ENCODE data around the gene ITIH6. TPM values are rescaled to one million over a fixed set of nuclear protein-coding genes. Genes with fewer than 3 reads are reported as not detected.
A peak's percentile ranks its signal among the peaks of the same experiment; 100 is the strongest.
"Not testable (repeated sequence)": the region's sequence is repeated elsewhere in the genome, so short reads cannot be mapped to it uniquely, and the experiment has no call there.

The ITIH6 gene
- polyA plus RNA-seq, 6 donors from 2014 or later: not detected

DNA sequence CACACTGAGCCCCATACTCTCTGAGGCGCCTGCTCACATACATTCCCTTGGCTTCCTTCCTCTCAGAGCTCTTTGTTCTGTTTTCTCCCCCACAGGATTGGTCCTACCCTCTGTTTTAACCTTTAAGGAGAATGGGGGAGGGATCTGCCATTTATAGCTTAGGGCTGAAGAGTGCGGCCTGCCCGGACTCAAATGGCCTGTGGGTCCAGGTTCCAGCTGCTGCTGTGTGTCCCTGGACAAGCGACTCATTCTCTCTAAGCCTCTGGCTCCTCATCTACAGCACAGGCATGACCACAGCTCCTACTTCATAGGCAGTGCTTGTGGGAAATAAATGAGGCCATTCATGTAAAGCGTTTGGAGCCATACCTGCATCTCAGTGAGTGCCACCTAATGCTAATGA, 8.7 kb downstream of the ITIH6 start:
- not testable (repeated sequence) for ATAC-seq (ENCODE audit: low read depth in 2 of 2); H3K4me3 Mint-ChIP-seq; H3K4me1 Mint-ChIP-seq; DNase-seq; H3K27ac Mint-ChIP-seq; H3K36me3 Mint-ChIP-seq; H3K9me3 Mint-ChIP-seq
- peaks cover 0 to 25% (median 19%) of the 10 kb centered on the region in 3 donors for H3K27me3 Mint-ChIP-seq

GRCh38 chrX:54788446-54788845, 9.6 kb downstream of the ITIH6 start:
- ATAC-seq (ENCODE audit: low read depth in 2 of 2) (no peak), DNase-seq (no peak)
- Mint-ChIP-seq H3K4me3 (no peak overlapping the region), H3K4me1 (peaks cover 0 to 9% (median 0%) of the 10 kb centered on the region in 3 donors), H3K27ac (no peak overlapping the region), H3K27me3 (peaks cover 0 to 22% (median 14%) of the 10 kb centered on the region in 3 donors), H3K36me3 (no peaks in the 10 kb centered on the region), H3K9me3 (peaks cover 0 to 3% (median 0%) of the 10 kb centered on the region in 7 donors)

DNA sequence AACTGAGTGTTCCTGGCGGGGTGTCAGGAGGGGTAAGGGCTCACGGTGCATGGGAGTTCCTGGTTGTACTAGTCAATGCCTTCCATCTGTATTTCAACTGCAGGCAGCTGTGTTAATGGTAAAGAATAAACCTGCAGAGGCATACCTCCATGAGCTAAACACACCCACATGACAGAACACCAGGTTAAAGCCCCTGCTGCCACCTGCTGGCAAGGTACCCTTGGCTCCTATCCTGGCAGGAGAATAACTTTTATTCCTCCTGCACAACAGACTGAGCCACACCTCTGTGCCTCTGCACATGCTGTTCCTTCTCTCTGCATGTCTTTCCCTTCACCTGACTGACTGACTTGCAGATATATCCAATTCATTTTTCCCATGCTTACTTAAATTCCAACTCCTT, 11.1 kb downstream of the ITIH6 start:
- no peak overlapping the region for H3K27ac Mint-ChIP-seq
- H3K4me1 Mint-ChIP-seq: peaks cover 0 to 9% (median 0%) of the 10 kb centered on the region in 3 donors
- no peak overlapping the region for H3K4me3 Mint-ChIP-seq
- peaks cover 0 to 3% (median 0%) of the 10 kb centered on the region in 7 donors for H3K9me3 Mint-ChIP-seq
- no peaks in the 10 kb centered on the region for H3K36me3 Mint-ChIP-seq
- H3K27me3 Mint-ChIP-seq: peaks cover 0 to 19% (median 9%) of the 10 kb centered on the region in 3 donors
- ATAC-seq (ENCODE audit: low read depth in 2 of 2): peak; percentile 59 to 63
- no peak for DNase-seq

DNA sequence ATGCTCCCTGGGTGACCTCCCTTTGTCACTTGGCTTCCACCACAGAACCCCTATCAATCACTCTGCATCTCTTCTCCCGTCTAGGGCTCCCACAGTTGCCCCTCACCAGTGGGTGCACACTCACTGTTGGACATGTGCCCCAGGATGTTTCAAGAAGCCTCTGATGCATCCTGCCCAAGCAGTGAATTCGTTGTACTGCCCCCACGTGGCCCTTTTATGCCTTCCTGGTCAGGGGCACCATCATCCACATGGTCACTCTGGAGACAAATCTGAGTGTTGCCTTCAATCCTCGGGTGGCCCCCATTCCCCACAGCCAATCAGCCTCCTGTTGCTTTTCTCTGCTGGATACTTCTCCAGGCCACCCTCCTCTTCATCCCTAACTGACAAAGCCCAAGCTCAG, 12.2 kb downstream of the ITIH6 start:
- H3K27me3 Mint-ChIP-seq: peaks cover 0 to 24% (median 5%) of the 10 kb centered on the region in 3 donors
- DNase-seq: no peak
- ATAC-seq (ENCODE audit: low read depth in 2 of 2): no peak
- H3K36me3 Mint-ChIP-seq: no peaks in the 10 kb centered on the region
- H3K4me3 Mint-ChIP-seq: no peak overlapping the region
- no peak overlapping the region for H3K27ac Mint-ChIP-seq
- peaks cover 0 to 9% (median 0%) of the 10 kb centered on the region in 3 donors for H3K4me1 Mint-ChIP-seq
- H3K9me3 Mint-ChIP-seq: peaks cover 0 to 3% (median 0%) of the 10 kb centered on the region in 7 donors

GRCh38 chrX:54776987-54777672, 20.9 kb downstream of the ITIH6 start:
- ATAC-seq (ENCODE audit: low read depth in 2 of 2) (no peak), DNase-seq (no peak)
- Mint-ChIP-seq H3K27me3 (peaks cover 3 to 47% (median 14%) of the 10 kb centered on the region in 3 donors), H3K9me3 (peaks cover 0 to 10% (median 1%) of the 10 kb centered on the region in 7 donors), H3K4me1 (no peaks in the 10 kb centered on the region), H3K27ac (no peak overlapping the region), H3K36me3 (peaks cover 0 to 3% of the 10 kb centered on the region in 2 donors), H3K4me3 (no peak overlapping the region)

GRCh38 chrX:54776061-54776460, 22.0 kb downstream of the ITIH6 start:
- Mint-ChIP-seq H3K4me3 (no peak overlapping the region), H3K36me3 (peaks cover 0 to 7% of the 10 kb centered on the region in 2 donors), H3K4me1 (no peaks in the 10 kb centered on the region), H3K27me3 (peaks cover 3 to 41% (median 18%) of the 10 kb centered on the region in 3 donors), H3K9me3 (peaks cover 0 to 14% (median 4%) of the 10 kb centered on the region in 7 donors), H3K27ac (no peak overlapping the region)
- DNase-seq: no peak
- ATAC-seq (ENCODE audit: low read depth in 2 of 2): no peak

DNA sequence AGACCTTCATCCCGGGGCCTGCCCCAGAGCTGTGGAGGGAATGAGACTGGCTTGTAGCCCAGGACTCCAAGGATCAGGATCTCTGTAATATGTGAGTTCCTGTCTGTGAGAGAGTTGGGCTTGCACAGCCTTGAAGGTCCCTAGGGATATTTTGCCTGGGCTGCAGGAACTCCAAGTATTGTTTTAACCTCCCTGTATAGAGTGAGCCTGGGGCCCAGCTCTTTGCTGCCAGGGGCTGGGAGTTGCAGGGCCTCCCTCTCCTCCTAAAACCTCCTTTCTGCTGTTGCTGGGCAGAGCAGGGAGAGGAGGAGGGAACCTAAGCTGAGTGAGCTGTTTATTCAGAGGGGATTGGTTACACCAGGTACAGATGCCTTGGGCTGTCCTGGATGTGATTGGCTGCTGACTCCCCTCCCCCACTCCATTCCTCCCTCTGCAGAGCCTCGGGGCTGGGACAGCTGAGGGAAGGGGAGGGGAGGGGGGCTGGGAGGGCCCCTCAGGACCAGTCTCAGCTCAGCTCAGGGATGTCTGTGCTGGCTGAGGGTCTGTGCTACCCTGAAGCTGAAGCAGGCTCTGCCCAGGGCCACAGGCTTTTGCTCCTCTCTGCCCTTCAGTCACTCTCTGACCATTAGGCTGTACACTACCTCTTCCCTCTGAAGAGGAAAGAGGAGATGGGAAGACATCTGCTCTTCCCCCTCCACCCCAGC, 23.5 kb downstream of the ITIH6 start:
- not testable (repeated sequence) for H3K36me3 Mint-ChIP-seq; H3K4me1 Mint-ChIP-seq; H3K4me3 Mint-ChIP-seq; ATAC-seq (ENCODE audit: low read depth in 2 of 2); H3K27ac Mint-ChIP-seq; DNase-seq
- Mint-ChIP-seq H3K9me3 (peaks cover 3 to 24% (median 4%) of the 10 kb centered on the region in 7 donors), H3K27me3 (peaks cover 8 to 33% (median 18%) of the 10 kb centered on the region in 3 donors)

- H3K27ac Mint-ChIP-seq: peak overlapping the region in 1 of 6 donors; percentile 74
These were observed 39.7 kb downstream of the ITIH6 start for GRCh38 chrX:54758114-54759055.

GRCh38 chrX:54754854-54755253, 43.2 kb downstream of the ITIH6 start:
- no peaks in the 10 kb centered on the region for H3K9me3 Mint-ChIP-seq
- H3K27ac Mint-ChIP-seq: peak overlapping the region in 1 of 6 donors; percentile 3
- H3K4me1 Mint-ChIP-seq: no peaks in the 10 kb centered on the region

More at GRCh38 chrX:54758114-54759055, 39.7 kb downstream of the ITIH6 start:
- ATAC-seq (ENCODE audit: low read depth in 2 of 2) (no peak), DNase-seq (no peak)
- H3K36me3 Mint-ChIP-seq: no peaks in the 10 kb centered on the region
- peaks cover 0 to 35% (median 8%) of the 10 kb centered on the region in 3 donors for H3K27me3 Mint-ChIP-seq
- H3K9me3 Mint-ChIP-seq: peaks cover 2 to 18% (median 7%) of the 10 kb centered on the region in 7 donors
- no peak overlapping the region for H3K4me3 Mint-ChIP-seq
- no peaks in the 10 kb centered on the region for H3K4me1 Mint-ChIP-seq

GRCh38 chrX:54748626-54749025, 49.4 kb downstream of the ITIH6 start:
- no peaks in the 10 kb centered on the region for H3K36me3 Mint-ChIP-seq
- H3K9me3 Mint-ChIP-seq: no peaks in the 10 kb centered on the region
- no peak overlapping the region for H3K4me3 Mint-ChIP-seq
- DNase-seq (no peak), ATAC-seq (ENCODE audit: low read depth in 2 of 2) (no peak)
- H3K27ac Mint-ChIP-seq: no peak overlapping the region
- H3K27me3 Mint-ChIP-seq: peaks cover 4 to 27% (median 11%) of the 10 kb centered on the region in 3 donors
- H3K4me1 Mint-ChIP-seq: no peaks in the 10 kb centered on the region

More at GRCh38 chrX:54754854-54755253, 43.2 kb downstream of the ITIH6 start:
- DNase-seq: no peak
- Mint-ChIP-seq H3K4me3 (no peak overlapping the region), H3K27me3 (peaks cover 4 to 57% (median 15%) of the 10 kb centered on the region in 3 donors), H3K36me3 (no peaks in the 10 kb centered on the region)
- no peak for ATAC-seq (ENCODE audit: low read depth in 2 of 2)

GRCh38 chrX:54747733-54748393, 50.2 kb downstream of the ITIH6 start:
- Mint-ChIP-seq H3K9me3 (peaks cover 0 to 2% (median 0%) of the 10 kb centered on the region in 7 donors), H3K36me3 (no peaks in the 10 kb centered on the region), H3K27me3 (peaks cover 4 to 22% (median 11%) of the 10 kb centered on the region in 3 donors), H3K4me1 (no peaks in the 10 kb centered on the region), H3K4me3 (no peak overlapping the region), H3K27ac (no peak overlapping the region)
- DNase-seq (no peak), ATAC-seq (ENCODE audit: low read depth in 2 of 2) (no peak)

GRCh38 chrX:54746928-54747327, 51.1 kb downstream of the ITIH6 start:
- Mint-ChIP-seq H3K9me3 (peaks cover 0 to 7% (median under 1%) of the 10 kb centered on the region in 7 donors), H3K4me3 (no peak overlapping the region), H3K27me3 (peaks cover 4 to 22% (median 10%) of the 10 kb centered on the region in 3 donors), H3K27ac (no peak overlapping the region), H3K4me1 (no peaks in the 10 kb centered on the region), H3K36me3 (no peaks in the 10 kb centered on the region)
- DNase-seq (no peak), ATAC-seq (ENCODE audit: low read depth in 2 of 2) (no peak)

Measured in naive B cell (primary cell).